Amniotic stem cell (primary cell): ENCODE results near the gene MAP4.

ENCODE experiments used
- DNase-seq: peaks from one replicate; lab custom pipeline; 2025; lab: John Stamatoyannopoulos, UW

Gene MAP4

DNA sequence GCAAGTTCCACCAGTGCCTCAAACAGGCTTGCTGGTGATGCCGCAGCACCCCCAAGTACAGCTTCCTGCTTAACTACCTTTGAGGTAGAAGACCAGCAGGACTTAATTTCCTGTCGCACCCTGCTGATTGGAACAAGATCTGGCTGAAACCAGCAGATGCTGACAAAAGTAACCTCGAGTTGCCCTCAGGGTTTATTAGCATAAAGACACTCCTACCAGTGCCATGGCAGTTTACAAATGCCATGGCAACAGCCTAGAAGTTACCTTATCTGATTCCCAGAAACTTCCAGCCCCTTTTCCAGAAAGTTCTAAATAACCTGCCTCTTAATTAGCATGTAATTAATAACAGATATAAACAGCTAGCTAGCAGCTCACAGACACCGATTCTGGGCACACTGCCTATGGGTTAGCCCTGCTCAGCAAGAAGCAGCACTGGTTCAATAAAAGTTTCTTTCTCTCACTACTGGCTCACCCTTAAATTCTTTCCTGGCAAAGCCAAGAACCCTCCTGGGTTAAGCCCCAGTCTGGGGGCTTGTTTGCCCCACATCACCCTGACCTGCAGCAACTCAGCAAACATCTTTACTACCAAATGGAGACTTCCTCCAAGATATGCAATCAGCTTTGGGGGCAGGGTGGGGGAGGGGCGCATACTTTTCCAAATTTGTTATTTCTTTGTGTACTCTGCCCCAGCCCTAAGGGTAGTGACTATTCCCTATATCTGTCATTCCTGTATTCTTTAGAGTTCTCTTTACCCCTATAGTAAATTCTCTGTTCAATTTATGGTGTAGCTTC lies 54.2 kb downstream of the MAP4 start:
- DNase-seq = no peak

DNA sequence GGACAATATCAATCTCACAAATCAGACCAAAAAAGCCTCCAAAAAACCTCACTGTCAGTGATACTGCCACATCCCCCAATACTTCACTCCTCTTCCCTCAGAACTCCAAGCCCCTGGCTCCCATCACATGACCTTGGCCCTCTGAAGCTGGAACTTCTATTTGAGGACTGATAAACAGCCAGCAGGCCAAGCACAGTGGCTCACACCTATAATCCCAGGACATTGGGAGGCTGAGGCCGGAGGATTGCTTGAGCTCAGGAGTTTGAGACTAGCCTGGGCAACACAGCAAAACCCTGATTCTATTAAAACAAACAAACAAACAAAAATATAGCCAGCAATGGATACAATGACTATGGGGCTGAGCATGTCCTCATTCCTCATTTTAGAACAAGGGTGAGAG lies 55.2 kb downstream of the MAP4 start:
- DNase-seq = no peak

DNA sequence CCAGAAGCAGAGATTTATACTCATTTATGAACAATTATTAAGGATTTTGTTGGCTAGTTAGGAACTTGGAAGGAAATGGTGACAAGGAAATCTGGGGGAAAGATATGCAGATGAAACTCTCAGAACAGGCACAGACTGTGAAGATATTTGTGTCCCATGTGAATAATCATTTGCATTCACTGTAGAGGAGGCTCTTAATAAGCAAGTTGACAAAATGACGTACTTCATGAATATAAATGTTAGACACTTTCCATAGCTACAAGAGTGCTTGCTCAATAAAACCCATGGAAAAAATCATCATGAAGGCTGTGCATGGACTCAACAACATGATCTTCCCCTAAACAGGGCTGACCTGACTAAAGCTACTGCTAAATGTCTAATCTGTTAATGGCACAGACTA lies 59.7 kb downstream of the MAP4 start:
- DNase-seq = no peak

DNA sequence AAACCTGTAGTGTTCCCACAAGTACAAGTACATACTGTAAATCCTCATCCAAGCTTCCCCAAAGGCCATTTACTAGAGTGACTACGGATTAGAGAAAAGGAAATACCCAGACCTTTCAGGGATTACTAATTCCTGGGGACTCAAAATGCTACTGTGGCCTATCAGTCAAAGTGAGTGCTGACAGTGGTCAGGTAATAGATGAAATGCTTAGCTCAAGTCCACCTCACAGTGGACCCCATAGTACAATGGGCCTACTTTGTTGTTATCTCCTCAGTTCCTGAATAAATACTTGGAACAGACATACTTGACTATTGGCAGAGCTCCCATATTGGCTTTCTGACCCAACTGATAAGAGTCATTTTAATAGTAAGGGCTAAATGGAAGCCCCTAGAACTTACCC lies 61.6 kb downstream of the MAP4 start:
- no peak for DNase-seq

DNA sequence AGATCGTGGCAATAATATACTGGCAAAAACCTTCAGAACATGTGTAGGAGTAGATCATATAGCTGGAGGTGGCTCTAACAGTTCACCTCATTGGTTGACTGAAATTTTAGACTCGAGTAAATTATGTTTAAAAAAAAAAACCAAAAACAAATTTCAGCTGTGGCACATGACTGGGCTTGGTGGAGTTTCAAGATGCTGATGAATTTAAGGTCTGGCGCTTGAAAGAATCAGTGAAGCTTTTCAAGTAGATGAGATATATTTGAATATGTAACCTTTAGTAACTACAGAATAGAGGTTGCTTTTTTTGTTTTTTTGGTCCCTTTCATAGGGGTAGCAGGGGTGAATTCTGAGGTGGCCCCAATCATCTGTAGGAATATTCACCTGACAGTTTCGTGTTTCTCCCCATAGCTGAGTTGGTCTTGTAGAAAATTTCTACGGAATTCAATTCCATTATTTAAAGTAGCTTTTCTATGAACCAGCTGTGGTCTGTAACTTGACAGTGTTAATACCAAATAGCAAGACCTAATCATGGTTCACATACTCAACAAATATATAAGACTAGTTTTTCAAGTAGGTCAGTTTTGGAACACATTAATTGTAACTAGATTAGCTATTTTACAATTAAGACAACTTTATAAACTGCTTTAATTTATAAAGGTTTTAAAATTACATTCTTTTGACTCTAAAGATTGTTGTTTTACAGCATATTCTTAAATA lies 65.6 kb downstream of the MAP4 start:
- no peak for DNase-seq

DNA sequence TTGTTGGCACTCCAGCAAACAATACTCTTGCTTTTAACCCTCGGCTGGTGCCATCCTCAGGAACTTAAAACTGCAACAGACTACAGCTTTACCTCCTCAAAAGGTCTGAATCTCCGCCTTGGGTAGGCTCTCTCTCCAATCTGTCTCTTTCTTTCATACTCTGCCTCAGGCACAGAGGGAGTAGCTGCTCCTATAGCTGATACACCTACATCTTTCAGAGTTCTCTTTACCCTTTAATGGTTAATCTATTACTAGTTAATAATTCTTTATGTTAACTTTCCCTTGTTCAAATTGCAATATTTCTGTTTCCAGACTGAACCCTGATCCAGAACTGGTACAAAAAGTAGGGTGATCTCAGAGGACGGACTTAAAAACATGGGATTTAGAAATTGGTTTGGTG lies 66.2 kb downstream of the MAP4 start:
- no peak for DNase-seq

DNA sequence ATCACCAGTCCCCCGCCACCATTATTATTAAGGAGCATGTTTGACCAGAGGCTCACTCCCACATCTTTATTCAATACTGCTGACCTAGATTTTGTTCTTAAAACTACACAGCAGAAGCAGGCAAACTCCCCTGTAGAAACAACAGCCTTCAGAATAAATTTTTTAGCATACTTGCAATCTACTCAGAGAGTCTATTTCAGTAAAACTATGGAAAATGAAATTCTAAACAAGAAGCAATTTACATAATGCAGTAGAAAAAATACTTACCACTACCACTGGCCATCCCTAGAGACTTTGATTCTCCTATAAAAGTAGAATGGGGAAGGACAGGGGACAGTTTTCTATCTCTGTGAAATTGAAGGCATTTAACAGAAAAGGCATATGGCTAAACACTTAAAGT lies 76.0 kb downstream of the MAP4 start:
- DNase-seq = no peak

DNA sequence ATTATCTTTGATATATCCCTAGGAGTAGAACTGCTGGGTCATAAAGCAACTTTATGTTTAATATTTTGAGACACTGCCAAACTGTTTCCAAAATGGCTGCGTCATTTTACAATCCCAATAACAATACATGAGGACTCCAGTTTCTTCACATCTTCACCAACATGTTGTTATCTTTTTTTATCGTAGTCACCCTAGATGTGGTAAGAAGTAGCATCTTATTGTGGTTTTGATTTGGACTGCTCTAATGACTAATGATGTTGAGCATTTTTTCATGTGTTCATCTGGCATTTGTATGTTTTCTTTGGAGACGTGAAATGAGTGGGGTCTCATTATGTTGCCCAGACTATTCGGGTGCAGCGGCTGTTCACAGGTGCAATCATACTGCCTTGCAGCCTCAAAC lies 83.8 kb downstream of the MAP4 start:
- DNase-seq = no peak

DNA sequence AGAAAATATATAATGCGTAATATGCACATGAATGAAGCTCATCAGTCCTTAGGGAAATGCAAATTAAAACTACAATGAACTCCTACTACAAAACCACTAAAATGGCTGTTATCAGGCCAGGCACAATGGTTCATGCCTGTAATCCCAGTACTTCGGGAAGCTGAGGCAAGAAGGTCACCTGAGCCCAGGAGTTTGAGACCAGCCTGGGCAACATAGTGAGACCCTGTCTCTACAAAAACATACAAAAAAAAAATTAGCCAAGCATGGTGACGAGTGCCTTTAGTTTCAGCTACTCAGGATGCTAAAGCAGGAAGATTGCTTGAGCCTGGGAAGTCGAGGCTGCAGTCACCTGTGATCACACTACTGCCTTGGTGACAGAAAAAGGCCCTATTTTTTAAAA lies 85.2 kb downstream of the MAP4 start:
- no peak for DNase-seq

DNA sequence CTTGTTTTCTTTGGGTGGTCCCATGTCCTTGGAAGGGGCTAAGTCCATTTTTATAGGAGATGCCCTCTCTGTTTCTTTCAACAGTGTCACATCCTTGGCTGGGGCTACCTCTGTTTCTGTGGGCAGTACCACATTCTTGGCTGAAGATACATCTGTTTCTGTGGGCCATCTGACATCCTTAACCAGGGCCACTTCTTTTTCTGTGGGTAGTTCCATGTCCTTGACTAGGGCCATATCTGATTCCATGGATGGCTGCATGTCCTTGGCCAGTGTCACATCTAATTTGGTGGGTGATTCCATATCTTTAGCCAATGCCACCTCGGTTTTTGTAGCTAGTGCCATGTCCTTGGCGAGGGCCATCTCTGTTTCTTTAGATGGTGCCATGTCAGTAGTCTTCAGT lies 99.5 kb downstream of the MAP4 start:
- DNase-seq = no peak

DNA sequence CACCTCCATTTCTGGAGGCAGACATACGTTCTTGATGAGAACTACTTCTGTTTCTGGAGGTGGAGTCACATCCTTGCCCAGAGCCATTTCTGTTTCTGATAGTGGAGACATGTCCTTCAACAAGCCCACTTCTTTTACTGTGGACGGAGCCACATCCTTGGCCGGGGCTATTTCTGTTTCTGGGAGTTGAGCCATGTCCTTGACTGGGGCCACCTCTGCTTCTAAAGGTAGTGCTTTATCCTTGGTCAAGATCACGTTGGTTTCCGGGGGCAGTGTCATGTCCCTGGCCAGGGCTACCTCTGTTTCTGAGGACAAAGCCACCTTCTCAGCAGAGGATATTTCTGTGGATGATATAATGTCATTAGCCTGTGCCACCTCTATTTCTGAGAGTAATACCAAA lies 100.0 kb downstream of the MAP4 start:
- DNase-seq = no peak

DNA sequence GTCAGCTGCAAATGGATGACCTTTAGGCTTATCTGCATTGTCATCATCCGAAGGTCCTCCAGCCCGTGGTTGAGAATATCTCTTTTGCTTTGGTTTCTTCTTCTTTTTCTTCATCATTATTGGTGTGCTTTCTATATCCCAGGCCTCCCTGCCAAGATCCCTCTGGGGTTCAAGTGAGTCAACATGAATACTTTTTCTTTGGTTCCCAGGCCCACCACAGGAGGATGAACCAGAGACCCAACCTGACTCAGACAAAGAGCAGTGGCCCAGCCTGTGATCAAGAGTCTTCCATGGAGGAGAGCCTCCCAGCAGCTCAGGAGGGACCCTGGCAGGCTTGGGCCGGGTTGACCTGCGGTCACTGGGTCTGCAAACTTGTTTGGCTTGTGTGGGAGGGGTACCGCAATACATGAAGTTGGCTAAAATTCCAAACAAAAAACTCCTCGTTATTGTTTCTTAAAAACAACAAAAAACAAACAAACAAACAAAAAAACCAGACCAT lies 104.2 kb downstream of the MAP4 start:
- no peak for DNase-seq

DNA sequence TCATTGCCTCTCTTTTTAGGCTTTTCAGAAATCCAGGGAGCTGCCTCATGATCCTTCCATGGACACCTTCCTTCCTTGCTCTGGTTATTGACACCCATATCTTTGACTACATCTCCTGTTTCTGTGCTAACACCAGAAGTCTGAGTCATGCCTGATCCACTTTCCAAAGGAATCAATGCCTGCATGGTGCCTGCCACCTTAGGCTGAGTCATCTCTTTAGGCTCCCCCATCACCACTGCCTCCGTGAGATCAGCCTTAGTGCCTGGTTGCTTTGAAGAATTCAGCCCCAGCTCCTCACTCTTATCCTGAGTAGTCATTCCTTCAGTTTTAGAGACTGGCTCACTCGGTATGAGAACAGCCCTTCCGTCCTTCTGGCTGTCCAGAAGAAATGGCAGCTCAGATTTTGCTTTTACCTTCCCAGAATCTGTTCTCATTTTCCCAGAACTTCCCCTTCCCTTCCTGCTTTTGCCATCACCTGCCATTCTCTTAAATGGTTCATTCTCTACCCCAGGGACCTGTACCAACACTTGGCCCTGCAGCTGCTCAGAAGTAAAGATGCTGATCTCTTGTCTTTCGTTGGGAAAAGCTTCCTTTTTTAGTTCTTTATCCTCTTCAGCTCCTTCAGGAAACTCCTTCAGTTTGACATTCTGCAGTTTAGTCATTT lies 105.3 kb downstream of the MAP4 start:
- DNase-seq = peak; percentile 68

DNA sequence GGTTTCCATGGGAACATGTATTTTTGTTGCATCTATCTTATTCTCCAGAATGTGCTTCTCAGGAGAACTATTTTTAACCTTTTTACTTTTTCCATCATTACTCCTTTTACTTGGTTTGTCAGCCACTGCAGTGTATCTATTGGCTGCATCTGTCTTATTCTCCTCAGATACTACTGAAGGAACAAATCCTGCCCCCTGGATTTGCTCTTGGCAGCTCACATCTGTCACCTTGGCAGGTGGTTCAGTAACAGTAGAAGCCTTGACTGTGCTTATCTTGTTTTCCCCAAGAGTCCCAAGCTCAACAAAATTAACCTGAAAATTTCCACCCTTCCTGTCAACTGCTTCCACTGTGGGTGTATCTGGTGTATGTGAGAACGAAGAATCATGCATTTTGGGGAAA lies 106.0 kb downstream of the MAP4 start:
- no peak for DNase-seq

DNA sequence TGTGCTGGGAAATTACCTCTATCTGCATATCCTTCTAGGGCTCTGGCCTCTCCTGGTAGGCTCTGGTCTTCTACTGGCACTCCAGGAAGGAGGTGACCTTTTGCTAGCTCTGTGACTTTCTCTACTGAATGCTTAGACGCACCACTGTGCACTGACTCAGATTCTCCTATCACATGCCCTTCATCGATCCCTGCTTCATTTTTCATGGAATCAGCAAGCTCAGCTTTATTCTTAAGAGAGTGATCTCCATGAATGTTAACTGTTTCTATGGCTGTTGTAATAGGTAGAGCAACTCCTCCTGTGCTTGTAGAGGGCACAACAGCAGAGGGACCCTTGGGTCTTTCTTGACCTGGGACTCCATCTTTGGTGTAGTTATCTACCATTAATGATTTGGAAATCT lies 106.6 kb downstream of the MAP4 start:
- no peak for DNase-seq

DNA sequence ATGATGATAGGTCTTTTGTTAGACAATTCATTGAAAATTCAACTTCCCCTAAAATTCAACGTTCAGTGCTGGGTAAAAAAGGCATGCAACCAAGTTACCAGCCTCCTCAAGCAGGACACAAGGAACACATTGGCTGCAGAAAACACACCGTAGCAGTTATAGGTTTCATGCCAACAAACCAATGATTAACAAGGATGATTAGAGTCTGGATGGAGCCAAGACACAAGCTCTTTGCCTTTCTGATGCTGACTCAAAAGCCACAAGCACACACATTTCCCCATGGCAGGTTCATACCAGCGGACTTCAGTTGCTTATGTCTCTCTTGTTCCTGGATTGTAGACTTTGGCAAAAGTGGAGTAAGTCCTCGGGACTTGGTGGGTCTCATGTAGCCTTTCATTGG lies 107.5 kb downstream of the MAP4 start:
- DNase-seq = no peak

DNA sequence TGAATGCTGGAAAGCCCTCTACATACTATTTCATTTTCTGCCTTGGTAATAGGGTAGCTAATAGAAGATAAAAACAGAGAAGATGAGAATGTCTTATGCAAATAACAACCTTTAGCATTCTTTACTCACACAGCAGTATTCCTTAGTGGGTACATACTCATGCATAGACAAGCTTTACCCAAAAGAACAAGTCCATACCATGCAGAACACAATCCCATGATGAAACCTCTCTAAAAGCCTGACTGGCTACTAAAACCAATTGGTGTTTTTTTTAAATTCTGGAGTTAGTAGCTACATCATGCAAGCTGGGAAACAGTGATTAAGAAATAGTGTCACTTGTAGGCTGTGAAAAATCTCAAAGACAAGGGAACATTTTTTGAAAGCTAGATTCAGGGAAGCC lies 108.4 kb downstream of the MAP4 start:
- no peak for DNase-seq

DNA sequence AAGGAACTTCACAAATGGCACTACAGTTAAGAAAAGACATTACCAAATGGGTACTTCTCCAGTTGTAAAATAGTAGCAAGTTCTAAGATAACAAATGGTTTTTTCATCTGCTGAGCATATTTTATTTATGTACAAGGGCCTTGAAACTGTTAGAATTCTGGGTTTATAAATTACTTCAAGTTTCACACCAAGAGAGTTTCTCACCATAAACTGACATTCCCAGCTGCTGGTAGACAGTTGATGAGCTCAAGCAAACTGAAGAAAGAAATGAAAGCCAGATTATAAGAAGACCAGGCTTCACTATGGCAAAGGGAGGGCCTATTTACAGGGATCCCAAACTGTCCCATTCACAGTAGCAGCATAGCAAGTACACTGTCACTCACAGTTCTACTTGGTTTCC lies 113.5 kb downstream of the MAP4 start:
- no peak for DNase-seq

DNA sequence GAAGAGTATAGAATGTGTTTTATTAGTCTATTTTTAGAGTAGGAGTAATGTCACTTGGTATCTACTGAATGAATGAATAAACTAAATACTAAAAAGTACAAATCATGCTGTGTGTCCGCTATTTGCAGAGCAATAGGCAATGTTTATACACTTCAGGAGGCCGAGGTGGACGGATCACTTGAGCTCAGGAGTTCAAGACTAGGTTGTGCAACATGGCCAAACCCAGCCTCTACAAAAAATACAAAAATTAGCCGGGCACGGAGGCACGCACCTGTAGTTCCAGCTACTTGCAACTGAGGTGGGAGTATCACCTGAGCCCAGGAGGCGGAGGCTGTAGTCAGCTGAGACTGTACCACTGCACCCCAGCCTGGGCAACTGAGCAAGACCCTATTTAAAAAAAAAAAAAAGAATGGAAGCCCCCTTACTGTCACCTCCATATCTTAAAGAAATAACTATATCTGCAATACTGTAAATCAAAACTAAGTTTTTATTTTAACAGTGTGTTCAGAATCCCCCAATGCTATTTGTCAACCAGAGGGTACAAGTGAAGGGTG lies 114.9 kb downstream of the MAP4 start:
- DNase-seq = no peak

DNA sequence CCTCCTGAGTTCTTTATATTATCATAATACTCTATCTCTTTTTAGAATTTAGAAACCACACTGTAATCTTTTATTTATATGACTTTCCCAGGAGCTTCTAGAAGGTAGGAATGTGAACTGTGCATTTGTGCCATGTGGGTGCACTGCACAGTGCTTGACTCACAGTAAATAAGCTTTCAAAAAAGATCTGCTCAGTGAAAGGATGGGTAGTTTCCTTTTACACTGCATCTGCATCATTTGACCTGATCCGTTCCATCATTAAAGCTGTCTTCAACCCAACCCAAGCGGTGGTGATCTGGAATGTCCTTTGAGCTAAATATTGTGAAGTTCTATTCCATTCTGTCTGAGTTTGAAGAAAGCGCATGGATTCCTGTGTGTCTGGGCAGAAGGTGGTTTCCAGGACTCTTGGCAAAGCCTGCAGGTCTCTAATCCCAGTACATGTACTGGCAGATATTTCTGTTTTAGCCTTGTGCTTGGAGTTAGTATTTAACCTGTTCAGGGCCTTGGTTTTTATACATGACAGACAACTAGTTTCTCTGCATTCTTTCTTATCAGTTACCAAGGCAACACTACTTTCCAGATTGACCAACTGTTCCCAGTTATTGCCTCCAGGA lies 116.6 kb downstream of the MAP4 start:
- no peak for DNase-seq

DNA sequence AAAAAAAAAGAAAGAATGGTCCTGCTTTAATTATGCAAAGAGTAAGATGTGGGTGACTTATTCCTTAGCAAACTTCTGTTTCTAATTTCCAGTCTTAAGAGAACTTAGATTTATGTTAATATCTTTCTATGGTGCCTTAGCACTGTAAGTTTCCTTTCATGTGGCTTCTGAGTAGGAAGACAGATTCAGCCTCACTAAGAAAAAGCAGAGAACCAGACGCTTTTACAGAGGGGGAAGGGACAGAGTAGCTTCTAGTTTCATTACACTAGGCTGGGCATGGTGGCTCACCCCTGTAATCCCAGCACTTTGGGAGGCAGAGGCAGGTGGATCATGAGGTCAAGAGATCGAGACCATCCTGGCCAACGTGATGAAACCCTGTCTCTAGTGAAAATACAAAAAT lies 118.3 kb downstream of the MAP4 start:
- DNase-seq = no peak

DNA sequence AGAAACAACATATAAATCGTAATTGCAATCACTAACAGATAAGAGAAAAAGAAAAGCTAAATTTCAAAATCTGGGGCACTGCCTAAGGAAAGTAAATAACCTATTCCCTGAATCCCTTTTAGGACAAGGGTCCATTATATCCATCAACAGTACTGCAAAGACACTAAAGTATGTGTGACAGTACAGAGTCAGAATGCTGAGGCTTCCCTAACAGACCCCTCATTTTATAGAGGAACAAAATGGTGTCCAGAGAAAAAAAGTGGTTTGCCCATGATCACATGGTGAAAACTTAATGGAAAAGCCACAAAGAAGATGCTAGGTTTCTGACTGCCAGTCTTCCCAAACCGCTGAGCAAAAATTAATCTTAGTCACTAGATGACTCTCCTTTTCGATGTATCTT lies 119.5 kb downstream of the MAP4 start:
- no peak for DNase-seq
